ENCODE results near the gene DLEC1.

- no peak for TF ChIP-seq CTCF (IDR thresholded peaks at IDR 0.05)
- TF ChIP-seq POLR2A (IDR thresholded peaks at IDR 0.05), result no peak
Observed at GRCh38 chr3:38105525-38105924, 66.5 kb downstream of the DLEC1 start.
